ENCODE results near the gene MCCD1.

MCCD1 gene

GRCh38 chr6:31493875-31494694, 34.7 kb upstream of the MCCD1 start (continued):
- TF ChIP-seq RBAK (tag by site-specific recombination; IDR thresholded peaks at IDR 0.05) (no peak), ZNF398 (tag by site-specific recombination; IDR thresholded peaks at IDR 0.05) (no peak), REST (tag by site-specific recombination; IDR thresholded peaks at IDR 0.05) (peak; percentile 43; the same call in 1 of the 2 replicates), ZBTB26 (tag by site-specific recombination; optimal IDR thresholded peaks at IDR 0.05) (peak; percentile 53), PRDM1 (tag by site-specific recombination; IDR thresholded peaks at IDR 0.05) (no peak), ZNF280D (tag by site-specific recombination; IDR thresholded peaks at IDR 0.05) (no peak), ZIC2 (tag by site-specific recombination; IDR thresholded peaks at IDR 0.05) (peak; percentile 50), OSR2 (tag by site-specific recombination; IDR thresholded peaks at IDR 0.05) (no peak), SETDB1 (IDR thresholded peaks at IDR 0.05; ENCODE audit: insufficient read length, low read length) (no peak), ZNF23 (tag by site-specific recombination; IDR thresholded peaks at IDR 0.05; ENCODE audit: borderline replicate concordance) (no peak), ZNF670 (tag by site-specific recombination; IDR thresholded peaks at IDR 0.05; ENCODE audit: low read depth) (no peak), ZSCAN23 (tag by site-specific recombination; IDR thresholded peaks at IDR 0.05) (no peak), ZFHX2 (tag by site-specific recombination; conservative IDR thresholded peaks at IDR 0.05) (peak; percentile 71), KLF16 (tag by site-specific recombination; IDR thresholded peaks at IDR 0.05) (no peak), ZNF19 (tag by site-specific recombination; IDR thresholded peaks at IDR 0.05; ENCODE audit: low read depth) (no peak), ZNF26 (tag by site-specific recombination; IDR thresholded peaks at IDR 0.05) (no peak), ZNF510 (tag by site-specific recombination; IDR thresholded peaks at IDR 0.05; ENCODE audit: insufficient replicate concordance) (no peak), REPIN1 (tag by site-specific recombination; IDR thresholded peaks at IDR 0.05; ENCODE audit: low read depth) (no peak), ZNF580 (tag by site-specific recombination; IDR thresholded peaks at IDR 0.05) (0 out of 2 replicates have a peak, but pooled peaks have one; percentile 11), TCF7L2 (IDR thresholded peaks at IDR 0.05; ENCODE audit: borderline replicate concordance, low read depth, low read length) (no peak), ZNF596 (tag by site-specific recombination; IDR thresholded peaks at IDR 0.05) (no peak), ZNF768 (tag by site-specific recombination; IDR thresholded peaks at IDR 0.05) (no peak)
